Measurements from ENCODE around the gene HSD17B13. TPM values are rescaled to one million over a fixed set of nuclear protein-coding genes. Genes with fewer than 3 reads are reported as not detected.
"Not testable (repeated sequence)": the region's sequence is repeated elsewhere in the genome, so short reads cannot be mapped to it uniquely, and the experiment has no call there.

Gene HSD17B13
- total RNA-seq, 1 experiment from 2014 or later = not detected

DNA sequence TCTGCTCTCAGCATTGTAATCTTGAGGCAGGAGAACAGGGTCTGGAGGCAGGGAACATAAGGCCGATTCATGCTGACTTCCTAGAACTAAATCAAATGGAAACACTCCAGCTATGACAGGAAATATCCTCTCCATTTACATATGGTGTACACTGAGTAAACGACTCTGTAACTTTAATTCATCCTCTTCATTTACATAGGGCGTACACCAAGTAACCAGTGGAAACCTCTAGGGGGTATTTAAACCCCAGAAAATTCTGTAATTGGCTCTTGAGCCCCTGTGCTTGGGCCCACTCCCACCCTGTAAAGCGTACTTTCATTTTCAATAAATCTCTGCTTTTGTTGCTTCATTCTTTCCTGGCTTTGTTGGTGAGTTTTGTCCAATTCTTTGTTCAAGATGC is 7.7 kb downstream of the HSD17B13 start:
- POLR2A ChIA-PET; DNase-seq (ENCODE audit: low spot score); H3K4me1 Mint-ChIP-seq; H3K36me3 Mint-ChIP-seq; ATAC-seq; H3K4me3 Mint-ChIP-seq; H3K27me3 Mint-ChIP-seq (ENCODE audit: low read depth); H3K27ac Mint-ChIP-seq; H3K9me3 Mint-ChIP-seq; CTCF ChIA-PET: not testable (repeated sequence)

GRCh38 chr4:87313756-87314155 is 8.9 kb downstream of the HSD17B13 start:
- TF ChIP-seq SMAD3 (CRISPR knock-in tag; IDR thresholded peaks at IDR 0.05; ENCODE audit: borderline replicate concordance) (no peak), HMGXB4 (CRISPR knock-in tag; IDR thresholded peaks at IDR 0.05) (no peak), NR3C1 (CRISPR knock-in tag; conservative IDR thresholded peaks at IDR 0.05; ENCODE audit: low read depth) (no peak), ESRRA (CRISPR knock-in tag; IDR thresholded peaks at IDR 0.05; ENCODE audit: borderline replicate concordance) (no peak), FOXK1 (CRISPR knock-in tag; IDR thresholded peaks at IDR 0.05) (no peak), ATF3 (CRISPR knock-in tag; conservative IDR thresholded peaks at IDR 0.05) (no peak), RELA (CRISPR knock-in tag; IDR thresholded peaks at IDR 0.05; ENCODE audit: borderline replicate concordance) (no peak), ZNF263 (CRISPR knock-in tag; IDR thresholded peaks at IDR 0.05; ENCODE audit: low read depth) (no peak)
- DNase-seq (ENCODE audit: low spot score) (no peak), ATAC-seq (no peak)
- no peak overlapping the region for H3K27ac Mint-ChIP-seq
- no peaks in the 10 kb centered on the region for H3K9me3 Mint-ChIP-seq
- ChIA-PET CTCF (no interaction called here), POLR2A (no interaction called here)
- no peaks in the 10 kb centered on the region for H3K27me3 Mint-ChIP-seq (ENCODE audit: low read depth)
- no peaks in the 10 kb centered on the region for H3K36me3 Mint-ChIP-seq
- no peak overlapping the region for H3K4me3 Mint-ChIP-seq
- H3K4me1 Mint-ChIP-seq = 0 out of 2 replicates have a peak, but pooled peaks cover 2% of the 10 kb centered on the region

GRCh38 chr4:87311684-87312083 is 11.0 kb downstream of the HSD17B13 start:
- no peaks in the 10 kb centered on the region for H3K27me3 Mint-ChIP-seq (ENCODE audit: low read depth)

More at GRCh38 chr4:87311684-87312083, 11.0 kb downstream of the HSD17B13 start:
- no peak for DNase-seq (ENCODE audit: low spot score)
- ChIA-PET CTCF (no interaction called here), POLR2A (no interaction called here)
- Mint-ChIP-seq H3K36me3 (no peaks in the 10 kb centered on the region), H3K4me3 (no peak overlapping the region), H3K9me3 (no peaks in the 10 kb centered on the region), H3K4me1 (0 out of 2 replicates have a peak, but pooled peaks cover 2% of the 10 kb centered on the region), H3K27ac (no peak overlapping the region)
- TF ChIP-seq NR1H2 (CRISPR knock-in tag; IDR thresholded peaks at IDR 0.05) = no peak
- no peak for TF ChIP-seq PREB (CRISPR knock-in tag; IDR thresholded peaks at IDR 0.05; ENCODE audit: borderline replicate concordance)
- no peak for TF ChIP-seq SMAD3 (CRISPR knock-in tag; IDR thresholded peaks at IDR 0.05; ENCODE audit: borderline replicate concordance)
- TF ChIP-seq EMX1 (CRISPR knock-in tag; IDR thresholded peaks at IDR 0.05) = no peak
- TF ChIP-seq MYBL2 (CRISPR knock-in tag; IDR thresholded peaks at IDR 0.05) = no peak
- no peak for TF ChIP-seq ZNF396 (CRISPR knock-in tag; IDR thresholded peaks at IDR 0.05; ENCODE audit: borderline replicate concordance)
- no peak for TF ChIP-seq ATF3 (CRISPR knock-in tag; conservative IDR thresholded peaks at IDR 0.05)
- no peak for TF ChIP-seq USF1 (CRISPR knock-in tag; IDR thresholded peaks at IDR 0.05)
- TF ChIP-seq, protein P1, sequence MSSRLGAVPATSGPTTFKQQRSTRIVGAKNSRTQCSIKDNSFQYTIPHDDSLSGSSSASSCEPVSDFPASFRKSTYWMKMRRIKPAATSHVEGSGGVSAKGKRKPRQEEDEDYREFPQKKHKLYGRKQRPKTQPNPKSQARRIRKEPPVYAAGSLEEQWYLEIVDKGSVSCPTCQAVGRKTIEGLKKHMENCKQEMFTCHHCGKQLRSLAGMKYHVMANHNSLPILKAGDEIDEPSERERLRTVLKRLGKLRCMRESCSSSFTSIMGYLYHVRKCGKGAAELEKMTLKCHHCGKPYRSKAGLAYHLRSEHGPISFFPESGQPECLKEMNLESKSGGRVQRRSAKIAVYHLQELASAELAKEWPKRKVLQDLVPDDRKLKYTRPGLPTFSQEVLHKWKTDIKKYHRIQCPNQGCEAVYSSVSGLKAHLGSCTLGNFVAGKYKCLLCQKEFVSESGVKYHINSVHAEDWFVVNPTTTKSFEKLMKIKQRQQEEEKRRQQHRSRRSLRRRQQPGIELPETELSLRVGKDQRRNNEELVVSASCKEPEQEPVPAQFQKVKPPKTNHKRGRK (CRISPR knock-in tag; IDR thresholded peaks at IDR 0.05; ENCODE audit: borderline replicate concordance) = no peak
- TF ChIP-seq ZNF263 (CRISPR knock-in tag; IDR thresholded peaks at IDR 0.05; ENCODE audit: low read depth) = no peak
- TF ChIP-seq ZNF281 (CRISPR knock-in tag; IDR thresholded peaks at IDR 0.05) = no peak
- TF ChIP-seq FOXP1 (CRISPR knock-in tag; IDR thresholded peaks at IDR 0.05; ENCODE audit: borderline replicate concordance) = no peak
- no peak for ATAC-seq

All from WTC11 (cell line).